Stimulated activated CD8-positive, alpha-beta memory T cell treated with anti-CD3 and anti-CD28 coated beads, Interleukin-15, amount 100 ng/mL, for 1 hour (primary cell): ENCODE data around the gene BOD1.

ENCODE experiments used
- DNase-seq: peaks from one replicate; pipeline ENCODE4 v3.0.0-alpha.2; 2020; ENCODE audit warnings: low read depth

The BOD1 gene

GRCh38 chr5:173577166-173577565, 39.3 kb downstream of the BOD1 start:
- DNase-seq: no peak

GRCh38 chr5:173575985-173576384, 40.5 kb downstream of the BOD1 start:
- DNase-seq: no peak

GRCh38 chr5:173574983-173575382, 41.5 kb downstream of the BOD1 start:
- DNase-seq: no peak

- DNase-seq: peak; percentile 32
Measured at GRCh38 chr5:173573126-173573960, 43.1 kb downstream of the BOD1 start.

- no peak for DNase-seq
Measured at GRCh38 chr5:173572431-173573125, 43.9 kb downstream of the BOD1 start.

- DNase-seq: no peak
Measured at GRCh38 chr5:173570321-173571090, 45.9 kb downstream of the BOD1 start.

GRCh38 chr5:173568703-173569102, 47.7 kb downstream of the BOD1 start:
- DNase-seq: no peak

GRCh38 chr5:173568128-173568527, 48.3 kb downstream of the BOD1 start:
- DNase-seq: no peak

GRCh38 chr5:173567548-173567947, 48.9 kb downstream of the BOD1 start:
- DNase-seq: no peak

GRCh38 chr5:173565491-173566072, 50.9 kb downstream of the BOD1 start:
- no peak for DNase-seq

- DNase-seq: no peak
Measured at GRCh38 chr5:173564106-173564505, 52.3 kb downstream of the BOD1 start.

GRCh38 chr5:173563246-173563645, 53.2 kb downstream of the BOD1 start:
- no peak for DNase-seq

GRCh38 chr5:173562451-173562850, 54.0 kb downstream of the BOD1 start:
- no peak for DNase-seq
